HFFc6 (cell line): ENCODE measurements around the gene CLPTM1L. TPM values are rescaled to one million over a fixed set of nuclear protein-coding genes. Genes with fewer than 3 reads are reported as not detected.
A peak's percentile ranks its signal among the peaks of the same experiment; 100 is the strongest.

Source experiments
- DNase-seq: peaks from one replicate; pipeline ENCODE4 v3.0.0-alpha.2; 2018
- H3K27ac Mint-ChIP-seq: 2 replicates; pipeline ENCODE4 v1.8.0; 2020; ENCODE audit warnings: mild to moderate bottlenecking, mixed read lengths
- H3K27me3 Mint-ChIP-seq: 2 replicates; pipeline ENCODE4 v1.8.0; 2021; ENCODE audit warnings: mild to moderate bottlenecking, moderate library complexity, mixed read lengths; ENCODE audit not compliant: insufficient read depth
- H3K36me3 Mint-ChIP-seq: 2 replicates; pipeline ENCODE4 v1.8.0; 2021; ENCODE audit warnings: low read depth, mixed read lengths
- H3K4me1 Mint-ChIP-seq: 2 replicates; pipeline ENCODE4 v1.8.0; 2020; ENCODE audit warnings: low read depth, mixed read lengths
- H3K4me3 Mint-ChIP-seq: 2 replicates; pipeline ENCODE4 v1.8.0; 2020; ENCODE audit warnings: mild to moderate bottlenecking, moderate library complexity, mixed read lengths
- H3K9me3 Mint-ChIP-seq: 2 replicates; pipeline ENCODE4 v1.8.0; 2020; ENCODE audit warnings: mild to moderate bottlenecking, mixed read lengths
- long read RNA-seq: library from polyadenylated mRNA; unstranded; transcript quantifications from one replicate; pipeline ENCODE4 v2.0.0, GENCODE V29; 2019
- total RNA-seq, 6 experiments: library from RNA; stranded (reverse); fragmentation: NEBNext Ultra II Directional; extraction: Animal tissue kit (Norgen Biotek cat#: 25700); gene quantifications; 2 replicates in 1 of 6; 3 replicates in 5 of 6; pipeline ENCODE4 v1.2.3, GENCODE V29; 2021
- TF ChIP-seq, protein P1 (sequence below): fragments of 200-600 bp; sonication (generic); IDR thresholded peaks from 2 replicates; pipeline ENCODE4 v1.5.0; 2021; ENCODE audit warnings: antibody characterized with exemption, mild to moderate bottlenecking

The CLPTM1L gene, protein sequence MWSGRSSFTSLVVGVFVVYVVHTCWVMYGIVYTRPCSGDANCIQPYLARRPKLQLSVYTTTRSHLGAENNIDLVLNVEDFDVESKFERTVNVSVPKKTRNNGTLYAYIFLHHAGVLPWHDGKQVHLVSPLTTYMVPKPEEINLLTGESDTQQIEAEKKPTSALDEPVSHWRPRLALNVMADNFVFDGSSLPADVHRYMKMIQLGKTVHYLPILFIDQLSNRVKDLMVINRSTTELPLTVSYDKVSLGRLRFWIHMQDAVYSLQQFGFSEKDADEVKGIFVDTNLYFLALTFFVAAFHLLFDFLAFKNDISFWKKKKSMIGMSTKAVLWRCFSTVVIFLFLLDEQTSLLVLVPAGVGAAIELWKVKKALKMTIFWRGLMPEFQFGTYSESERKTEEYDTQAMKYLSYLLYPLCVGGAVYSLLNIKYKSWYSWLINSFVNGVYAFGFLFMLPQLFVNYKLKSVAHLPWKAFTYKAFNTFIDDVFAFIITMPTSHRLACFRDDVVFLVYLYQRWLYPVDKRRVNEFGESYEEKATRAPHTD
- total RNA-seq = 100 to 1,000 TPM; 119 to 164 (median 143) TPM
- long read RNA-seq, transcript CLPTM1L-201 (17 exons, 2,500 nt) = major isoform, 6 of 31 reads
- long read RNA-seq, partial matches to known transcripts = 14 of 31 reads
- long read RNA-seq, other reads (novel, unspliced or antisense) = 10 of 31 reads

DNA sequence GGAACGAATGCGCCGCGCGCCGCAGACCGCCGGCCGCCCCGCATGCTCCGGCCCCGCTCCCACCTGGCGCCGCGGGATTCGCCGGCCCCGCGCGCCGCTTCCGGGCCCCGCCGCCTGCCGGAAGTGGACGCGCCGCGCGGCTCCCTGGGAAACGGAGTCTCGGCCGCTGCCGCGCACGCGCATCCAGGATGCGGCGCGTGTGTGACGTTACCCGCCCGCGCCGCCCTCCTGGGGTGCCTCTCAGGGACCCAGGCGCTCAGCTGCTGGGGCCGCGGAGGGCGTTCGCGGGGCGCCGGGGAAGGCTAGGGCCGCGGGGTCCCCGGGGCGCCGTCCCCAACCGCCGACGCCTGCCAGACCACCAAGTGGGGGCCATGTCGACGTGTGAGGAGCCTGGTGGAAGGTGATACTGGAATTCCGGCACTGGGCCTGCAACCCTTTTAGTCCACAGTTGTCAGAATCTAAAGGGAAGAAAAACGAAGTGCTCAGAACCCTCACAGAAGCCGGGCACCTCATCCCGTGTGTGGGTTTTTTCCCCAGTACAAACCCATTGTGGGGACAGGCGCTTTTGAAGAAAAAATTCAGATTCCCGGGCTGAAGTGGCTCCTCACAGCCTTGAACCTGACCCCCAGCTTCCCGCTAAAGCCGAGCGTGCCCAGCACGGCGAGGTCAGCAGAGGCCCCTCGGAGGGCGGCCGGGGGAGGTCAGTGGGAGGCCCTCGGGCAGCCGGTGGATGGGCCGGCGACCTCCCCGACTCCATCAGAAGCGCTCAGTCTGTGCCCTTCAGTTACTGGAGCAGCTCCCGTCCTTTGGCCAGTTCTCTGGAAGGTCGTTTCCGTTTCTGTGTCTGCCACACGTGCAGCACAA, at the start of gene CLPTM1L:
TSS of gene CLPTM1L (minus strand) at position 125 of the 864 bp plus-strand sequence. CDS start 258 bp downstream, outside the sequence.
- H3K4me3 Mint-ChIP-seq = peak within 1 kb of the TSS; percentile 90
- DNase-seq = peak; percentile 68
- H3K27ac Mint-ChIP-seq = peak within 1 kb of the TSS; percentile 65
- H3K36me3 Mint-ChIP-seq = peaks cover 22% of the 10 kb centered on the region
- peaks cover 22% of the 10 kb centered on the region for H3K4me1 Mint-ChIP-seq
- H3K27me3 Mint-ChIP-seq = peaks cover 2% of the 10 kb centered on the region
- no peaks in the 10 kb centered on the region for H3K9me3 Mint-ChIP-seq
- TF ChIP-seq, protein P1, sequence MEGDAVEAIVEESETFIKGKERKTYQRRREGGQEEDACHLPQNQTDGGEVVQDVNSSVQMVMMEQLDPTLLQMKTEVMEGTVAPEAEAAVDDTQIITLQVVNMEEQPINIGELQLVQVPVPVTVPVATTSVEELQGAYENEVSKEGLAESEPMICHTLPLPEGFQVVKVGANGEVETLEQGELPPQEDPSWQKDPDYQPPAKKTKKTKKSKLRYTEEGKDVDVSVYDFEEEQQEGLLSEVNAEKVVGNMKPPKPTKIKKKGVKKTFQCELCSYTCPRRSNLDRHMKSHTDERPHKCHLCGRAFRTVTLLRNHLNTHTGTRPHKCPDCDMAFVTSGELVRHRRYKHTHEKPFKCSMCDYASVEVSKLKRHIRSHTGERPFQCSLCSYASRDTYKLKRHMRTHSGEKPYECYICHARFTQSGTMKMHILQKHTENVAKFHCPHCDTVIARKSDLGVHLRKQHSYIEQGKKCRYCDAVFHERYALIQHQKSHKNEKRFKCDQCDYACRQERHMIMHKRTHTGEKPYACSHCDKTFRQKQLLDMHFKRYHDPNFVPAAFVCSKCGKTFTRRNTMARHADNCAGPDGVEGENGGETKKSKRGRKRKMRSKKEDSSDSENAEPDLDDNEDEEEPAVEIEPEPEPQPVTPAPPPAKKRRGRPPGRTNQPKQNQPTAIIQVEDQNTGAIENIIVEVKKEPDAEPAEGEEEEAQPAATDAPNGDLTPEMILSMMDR = 0 out of 2 replicates have a peak, but pooled peaks have one; percentile 15

DNA sequence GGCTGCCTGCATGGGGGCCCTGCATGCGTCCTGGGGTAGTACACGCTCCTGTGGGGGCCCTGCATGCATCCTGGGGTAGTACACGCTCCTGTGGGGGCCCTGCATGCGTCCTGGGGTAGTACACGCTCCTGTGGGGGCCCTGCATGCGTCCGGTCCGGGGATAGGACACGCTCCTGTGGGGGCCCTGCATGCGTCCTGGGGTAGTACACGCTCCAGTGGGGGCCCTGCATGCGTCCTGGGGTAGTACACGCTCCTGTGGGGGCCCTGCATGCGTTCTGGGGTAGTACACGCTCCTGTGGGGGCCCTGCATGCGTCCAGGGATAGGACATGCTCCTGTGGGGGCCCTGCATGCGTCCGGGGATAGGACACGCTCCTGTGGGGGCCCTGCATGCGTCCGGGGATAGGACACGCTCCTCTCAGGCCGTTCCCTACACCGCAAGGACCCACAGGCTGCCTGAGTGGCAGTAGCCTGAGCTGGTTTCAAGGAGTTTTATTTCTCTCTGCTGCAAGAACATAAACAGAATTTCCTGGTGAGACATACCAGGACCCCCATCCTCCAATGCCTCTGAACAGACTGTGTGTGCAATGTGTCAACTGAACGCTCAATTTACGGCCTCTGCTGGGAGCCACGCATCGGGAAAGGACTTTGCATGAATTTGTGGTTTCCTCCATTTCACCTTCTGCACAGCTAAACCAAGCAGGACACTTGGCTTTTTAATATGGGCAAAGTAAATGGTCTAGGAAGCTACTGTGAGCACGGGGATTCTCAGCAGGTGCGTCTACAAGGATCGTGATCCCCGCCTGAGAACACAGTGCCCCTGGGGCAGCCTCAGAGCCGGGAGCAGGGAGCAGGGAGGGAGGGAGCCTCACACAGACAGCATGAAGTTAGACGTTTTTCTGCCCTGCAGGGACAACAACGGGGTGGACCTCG, 48.9 kb upstream of the CLPTM1L start:
- Mint-ChIP-seq H3K9me3 (peaks cover 8% of the 10 kb centered on the region; the same call in 1 of the 2 replicates), H3K4me3 (no peak overlapping the region), H3K4me1 (no peaks in the 10 kb centered on the region), H3K27ac (no peak overlapping the region), H3K36me3 (no peaks in the 10 kb centered on the region), H3K27me3 (peaks cover 33% of the 10 kb centered on the region)
- TF ChIP-seq, protein P1 = no peak
- no peak for DNase-seq

DNA sequence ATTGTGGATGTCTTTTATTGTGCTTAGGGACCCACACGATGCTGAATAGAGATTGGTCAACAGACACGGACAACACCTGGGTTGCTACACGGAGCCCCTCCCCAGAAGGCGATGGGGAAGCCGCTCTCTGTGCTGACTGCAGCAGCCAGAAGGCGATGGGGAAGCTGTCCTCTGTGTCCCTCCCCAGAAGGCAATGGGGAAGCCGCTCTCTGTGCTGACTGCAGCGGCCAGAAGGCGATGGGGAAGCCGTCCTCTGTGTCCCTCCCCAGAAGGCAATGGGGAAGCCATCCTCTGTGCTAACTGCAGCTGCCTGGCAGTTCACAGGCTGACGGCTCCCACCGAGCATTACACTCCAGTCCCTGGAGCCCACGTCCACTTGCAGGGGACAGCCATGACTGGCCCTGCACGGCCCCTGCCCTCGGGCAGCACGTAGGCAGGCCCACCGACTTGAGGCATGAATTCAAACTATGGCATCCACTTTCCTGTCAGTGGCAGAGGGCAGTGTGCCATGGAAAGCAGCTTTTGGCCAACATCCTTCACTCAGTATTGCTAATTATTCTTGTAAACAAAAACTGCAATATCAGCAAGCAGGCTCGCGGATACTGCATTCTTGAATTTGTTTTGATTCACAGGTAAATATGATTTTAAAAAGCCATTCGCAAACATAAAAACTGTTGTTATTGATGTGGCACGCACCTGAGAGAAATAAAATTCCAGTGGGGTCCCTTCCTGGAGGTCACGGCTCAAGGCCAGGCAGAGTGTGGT, 48.1 kb upstream of the CLPTM1L start:
- Mint-ChIP-seq H3K4me3 (no peak overlapping the region), H3K4me1 (no peaks in the 10 kb centered on the region), H3K9me3 (no peaks in the 10 kb centered on the region; the same call in 1 of the 2 replicates), H3K36me3 (no peaks in the 10 kb centered on the region), H3K27ac (no peak overlapping the region), H3K27me3 (peaks cover 39% of the 10 kb centered on the region)
- TF ChIP-seq, protein P1 = no peak
- DNase-seq = no peak

DNA sequence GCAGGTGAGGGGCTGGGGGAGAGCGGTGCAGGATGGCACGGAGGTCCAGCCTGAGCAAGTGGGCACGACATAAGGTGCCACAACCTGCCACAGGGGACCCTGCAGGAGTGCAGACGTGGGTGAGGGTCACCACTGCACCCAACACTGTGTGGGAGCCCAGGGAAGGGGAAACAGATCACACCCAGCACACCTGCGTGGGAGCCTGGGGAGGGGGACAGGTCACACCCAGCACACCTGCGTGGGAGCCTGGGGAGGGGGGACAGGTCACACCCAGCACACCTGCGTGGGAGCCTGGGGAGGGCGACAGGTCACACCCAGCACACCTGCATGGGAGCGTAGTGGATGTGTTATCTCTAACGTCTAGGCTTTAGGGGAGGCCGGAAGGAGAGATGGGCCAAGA, 47.4 kb upstream of the CLPTM1L start:
- Mint-ChIP-seq H3K27ac (no peak overlapping the region), H3K9me3 (no peaks in the 10 kb centered on the region; the same call in 1 of the 2 replicates), H3K36me3 (no peaks in the 10 kb centered on the region), H3K27me3 (peaks cover 43% of the 10 kb centered on the region), H3K4me1 (no peaks in the 10 kb centered on the region), H3K4me3 (no peak overlapping the region)
- no peak for DNase-seq
- TF ChIP-seq, protein P1 = no peak
